Anterior cingulate cortex (tissue), 58 donors: ENCODE data around the gene CC2D1A.
"Not testable (repeated sequence)": the region's sequence is repeated elsewhere in the genome, so short reads cannot be mapped to it uniquely, and the experiment has no call there.

Source experiments
- DNase-seq, 58 donors: peaks; one replicate each; lab custom pipeline; 2025; lab: John Stamatoyannopoulos, UW

CC2D1A gene

DNA sequence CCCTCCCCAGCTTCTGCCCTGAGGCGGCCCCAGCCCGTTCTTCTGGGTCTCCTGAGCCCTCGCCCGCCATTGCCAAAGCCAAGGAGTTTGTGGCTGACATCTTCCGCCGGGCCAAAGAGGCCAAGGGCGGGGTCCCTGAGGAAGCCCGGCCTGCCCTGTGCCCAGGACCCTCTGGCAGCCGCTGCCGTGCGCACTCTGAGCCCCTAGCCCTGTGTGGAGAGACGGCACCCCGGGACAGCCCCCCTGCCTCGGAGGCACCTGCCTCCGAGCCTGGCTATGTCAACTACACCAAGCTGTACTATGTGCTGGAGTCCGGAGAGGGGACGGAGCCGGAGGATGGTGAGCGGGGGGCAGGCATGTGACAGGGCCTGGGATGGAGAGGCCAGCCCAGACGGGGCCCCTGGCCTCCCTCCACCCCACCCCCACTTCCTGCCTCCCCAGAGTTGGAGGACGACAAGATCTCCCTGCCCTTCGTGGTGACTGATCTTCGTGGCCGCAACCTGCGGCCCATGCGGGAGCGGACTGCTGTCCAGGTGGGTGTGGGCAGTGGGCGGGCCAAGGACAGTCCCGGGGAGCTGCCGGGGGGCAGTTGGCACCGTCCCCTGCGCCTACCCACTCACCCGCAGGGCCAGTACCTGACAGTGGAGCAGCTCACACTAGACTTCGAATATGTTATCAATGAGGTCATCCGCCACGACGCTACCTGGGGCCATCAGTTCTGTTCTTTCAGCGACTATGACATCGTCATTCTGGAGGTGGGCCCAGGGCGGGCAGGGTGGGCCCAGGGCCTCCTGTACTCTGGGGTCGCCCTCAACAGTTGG lies 53.4 kb downstream of the CC2D1A start:
- no peak for DNase-seq

DNA sequence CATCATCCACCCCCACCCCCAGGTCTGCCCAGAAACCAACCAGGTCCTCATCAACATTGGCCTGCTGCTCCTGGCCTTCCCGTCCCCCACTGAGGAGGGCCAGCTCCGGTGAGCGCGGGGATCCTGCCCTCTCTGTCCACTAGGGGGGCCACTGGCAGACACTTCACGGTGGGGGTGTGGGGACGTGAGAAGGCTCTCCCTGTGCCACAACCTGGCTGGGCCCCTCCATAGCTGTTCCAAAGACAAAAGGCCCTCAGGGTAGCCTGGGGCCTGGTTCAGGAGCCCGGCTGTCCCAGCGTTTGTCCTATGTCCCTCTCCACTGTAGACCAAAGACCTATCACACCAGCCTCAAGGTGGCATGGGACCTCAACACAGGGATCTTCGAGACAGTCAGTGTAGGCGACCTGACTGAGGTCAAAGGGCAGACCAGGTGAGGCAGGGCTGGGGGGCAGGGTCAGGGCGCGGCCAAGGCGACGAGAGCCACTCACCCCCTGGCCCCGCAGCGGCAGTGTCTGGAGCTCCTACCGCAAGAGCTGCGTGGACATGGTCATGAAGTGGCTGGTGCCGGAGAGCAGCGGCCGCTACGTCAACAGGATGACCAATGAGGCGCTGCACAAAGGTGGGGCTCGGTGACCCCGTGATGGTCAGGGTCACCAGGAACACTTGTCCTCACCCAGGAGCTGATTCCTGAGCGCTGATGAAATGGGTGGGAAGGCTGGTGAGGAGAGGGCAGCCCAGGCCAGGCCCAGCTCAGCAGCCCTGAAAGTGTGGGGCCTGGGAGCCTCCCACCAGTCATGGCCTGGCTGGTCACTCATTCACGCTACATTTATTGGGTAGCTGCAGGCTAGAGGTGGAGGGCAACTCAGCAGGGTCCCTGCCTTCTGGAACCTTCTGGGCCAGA lies 54.2 kb downstream of the CC2D1A start:
- DNase-seq = no peak

- DNase-seq = no peak
Observed at GRCh38 chr19:13960863-13961784, 55.1 kb downstream of the CC2D1A start.

DNA sequence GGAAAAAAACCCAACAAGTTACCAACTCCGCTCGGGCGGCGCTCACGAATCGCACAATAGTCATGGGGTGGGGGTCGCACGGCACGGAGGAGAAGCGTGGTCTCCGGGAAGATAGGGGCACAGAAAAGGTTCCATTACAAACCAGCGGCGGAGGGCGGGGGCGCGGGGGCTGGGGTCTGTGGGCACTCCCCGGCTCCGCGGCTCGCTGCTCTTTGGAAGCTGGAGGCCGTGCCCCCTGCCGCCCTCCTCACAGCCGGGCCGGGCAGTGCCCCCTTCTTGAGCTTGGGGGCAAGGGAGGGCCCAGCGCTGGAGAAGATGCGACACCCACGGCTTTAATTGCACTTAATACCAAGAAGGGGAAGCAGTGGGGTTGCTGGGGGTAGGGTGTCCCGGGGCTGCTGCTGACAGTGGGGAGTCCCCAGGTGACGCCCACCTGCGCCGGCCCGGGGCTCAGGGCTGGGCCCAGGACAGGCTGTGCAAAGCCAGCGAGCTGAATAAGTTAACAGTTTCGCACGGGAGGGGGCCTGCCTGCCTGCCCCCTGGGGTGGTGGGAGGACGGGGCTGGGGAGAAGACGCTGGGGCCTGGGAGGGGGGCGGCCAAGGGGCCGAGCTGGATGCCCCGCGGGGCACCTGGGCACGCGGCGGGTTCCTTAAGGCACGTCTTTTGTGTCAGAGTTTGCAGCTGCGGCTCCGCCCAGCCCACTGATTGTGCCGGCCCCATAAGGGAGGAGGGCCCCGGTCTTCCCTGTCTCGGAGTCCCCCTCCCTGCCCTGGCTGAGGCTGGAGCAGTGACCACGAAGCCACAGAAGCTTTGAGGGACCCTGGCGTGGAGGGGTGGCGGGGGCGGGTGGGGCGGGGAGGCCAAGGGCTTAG lies 56.1 kb downstream of the CC2D1A start:
- no peak for DNase-seq

GRCh38 chr19:13962699-13963602 lies 57.0 kb downstream of the CC2D1A start:
- DNase-seq = no peak

DNA sequence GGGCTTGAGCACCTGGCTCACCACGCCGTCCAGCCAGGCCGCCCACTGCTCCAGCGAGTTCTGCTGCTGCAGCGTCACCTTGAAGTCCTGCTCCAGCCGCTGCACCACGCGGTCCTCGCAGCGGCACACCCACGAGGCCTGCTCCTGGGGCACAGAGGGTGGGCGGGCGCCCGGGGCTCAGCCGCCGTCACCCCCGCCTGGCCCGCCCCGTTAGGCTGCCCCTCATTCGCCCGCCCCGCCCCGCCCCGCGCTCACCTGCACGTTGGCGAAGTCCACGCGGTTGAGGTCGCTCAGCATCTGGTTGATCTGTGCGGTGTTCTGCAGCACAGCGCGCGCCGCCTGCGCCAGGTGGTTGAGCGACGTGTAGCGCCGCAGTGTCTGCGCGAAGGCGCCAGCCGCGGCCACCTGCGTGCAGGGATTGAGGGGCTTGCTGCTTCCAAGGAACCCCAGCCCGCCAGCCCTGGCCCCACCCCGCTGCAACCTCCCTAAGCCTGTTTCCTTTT lies 57.7 kb downstream of the CC2D1A start:
- no peak for DNase-seq

DNA sequence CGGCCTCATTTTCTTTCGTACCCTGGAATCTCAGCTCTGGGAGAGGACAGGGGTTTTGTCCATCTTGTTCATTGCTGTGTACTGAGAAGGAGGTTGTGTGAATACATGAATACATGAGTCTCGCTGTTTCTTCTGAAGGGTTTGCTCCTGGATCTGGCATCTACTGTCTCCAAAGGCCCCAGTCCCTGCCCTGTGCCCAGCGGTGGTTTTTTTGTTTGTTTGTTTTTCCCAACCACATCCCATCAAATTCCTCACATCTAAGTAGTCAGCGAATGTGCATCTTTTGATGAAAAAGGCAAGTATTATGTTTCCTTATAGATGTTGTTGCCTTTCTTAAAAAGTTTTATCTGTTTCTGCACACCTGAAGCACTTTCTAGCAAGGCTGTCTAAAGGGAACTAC lies 58.8 kb downstream of the CC2D1A start:
- no peak for DNase-seq

GRCh38 chr19:13965377-13965896 lies 59.4 kb downstream of the CC2D1A start:
- no peak for DNase-seq

DNA sequence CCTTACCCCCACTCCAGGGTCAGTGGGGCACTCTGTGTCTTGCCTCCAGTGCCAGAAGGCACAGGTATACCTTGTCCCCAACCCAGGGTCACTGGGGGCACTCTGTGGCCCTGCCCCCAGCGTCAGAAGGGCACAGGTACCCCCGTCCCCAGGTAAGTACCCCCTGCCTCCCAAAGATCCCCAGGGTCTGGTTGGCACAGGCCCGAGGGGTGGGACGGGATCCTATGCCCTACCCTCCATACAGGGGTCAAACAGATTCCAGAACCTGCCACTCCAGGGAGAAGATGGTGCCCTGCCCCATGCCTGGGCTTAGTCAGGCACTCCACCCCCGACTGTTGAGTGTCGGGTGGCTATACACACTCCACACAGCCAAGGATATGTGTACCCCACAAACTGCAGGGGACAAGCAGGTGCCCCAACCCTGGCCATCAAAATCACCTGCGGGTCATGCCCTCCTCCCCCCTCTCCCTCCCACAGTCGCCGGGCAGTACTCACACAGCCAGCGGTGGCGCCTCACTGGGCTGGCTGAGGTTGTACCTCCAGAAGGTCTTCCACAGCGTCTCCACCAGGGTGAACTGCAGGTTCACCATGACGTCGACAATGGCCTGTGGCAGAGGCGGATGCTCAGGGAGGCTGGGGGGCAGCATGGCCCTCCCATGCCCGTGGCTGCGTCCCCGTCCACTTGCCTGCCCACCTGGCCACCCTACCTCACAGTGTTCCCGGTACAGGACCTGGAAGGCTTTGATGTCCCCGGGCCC lies 60.1 kb downstream of the CC2D1A start:
- DNase-seq = no peak

DNA sequence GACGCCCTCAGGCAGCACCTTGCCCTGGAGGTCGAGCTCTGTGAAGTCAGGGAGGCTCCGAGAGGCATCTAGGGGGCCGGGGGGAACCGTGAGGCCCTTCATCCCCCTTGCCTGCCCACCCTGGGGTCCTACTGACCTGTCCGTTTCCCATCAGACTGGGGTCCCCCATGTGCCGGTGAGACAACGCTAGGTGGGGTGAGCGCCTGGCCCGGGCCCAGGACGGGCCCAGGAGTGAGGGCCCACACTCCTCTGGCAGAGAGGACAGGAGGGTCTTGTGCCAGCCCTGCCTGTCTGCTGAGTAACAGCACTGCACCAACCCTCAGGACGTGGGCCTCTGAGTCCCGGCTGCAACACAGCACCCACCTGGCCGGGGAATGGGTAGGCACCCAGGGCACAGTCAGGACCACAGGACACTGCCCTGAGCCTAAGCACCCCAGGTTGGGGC lies 60.7 kb downstream of the CC2D1A start:
- no peak for DNase-seq

GRCh38 chr19:13967206-13967605 lies 61.2 kb downstream of the CC2D1A start:
- DNase-seq = not testable (repeated sequence)

DNA sequence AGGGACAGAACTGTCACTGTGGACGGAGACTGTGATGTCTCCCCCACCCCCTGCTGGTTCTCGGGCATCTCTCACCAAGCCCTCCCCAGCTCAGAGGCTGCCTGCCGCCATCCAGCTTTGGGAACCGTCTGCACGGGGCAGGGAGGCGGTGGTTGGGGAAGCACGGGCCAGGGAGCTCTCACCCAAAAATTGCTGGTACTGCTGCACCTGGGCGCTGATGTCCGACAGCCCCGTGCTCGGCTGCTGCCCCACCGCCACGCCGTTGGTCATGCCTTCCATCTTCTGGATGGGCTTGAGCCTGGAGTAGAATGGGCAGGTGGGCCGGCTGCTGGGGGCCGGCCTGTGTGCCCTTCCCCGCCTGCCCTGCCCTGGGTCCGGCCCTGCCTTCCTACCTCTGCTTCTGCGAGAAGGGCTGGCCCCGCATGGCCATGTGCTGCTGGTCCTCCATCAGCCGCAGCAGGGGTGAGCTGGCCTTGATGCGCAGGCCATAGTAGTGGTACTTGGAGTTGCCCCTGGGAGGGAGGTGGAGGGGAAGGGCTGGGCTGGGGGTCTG lies 62.5 kb downstream of the CC2D1A start:
- no peak for DNase-seq

DNA sequence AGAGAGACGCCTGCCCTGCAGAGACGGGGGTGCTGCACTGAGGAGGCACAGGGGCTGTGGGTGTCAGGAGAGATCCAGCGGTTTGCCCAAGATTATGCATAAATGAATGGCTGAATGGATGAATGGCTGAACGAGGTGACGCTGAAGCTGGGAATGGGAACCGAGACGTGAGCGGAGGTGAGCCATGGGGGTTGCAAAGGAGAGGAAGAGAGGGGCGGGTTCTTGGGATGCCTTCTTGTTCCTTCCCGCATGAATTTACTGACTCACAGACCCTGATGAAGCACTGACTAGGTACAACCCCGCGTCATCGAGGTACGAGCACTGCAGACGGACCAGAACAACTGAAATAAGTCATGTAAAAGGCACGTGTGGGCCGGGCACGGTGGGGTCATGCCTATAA lies 63.0 kb downstream of the CC2D1A start:
- peak in 1 of 58 donors; percentile 7 for DNase-seq

DNA sequence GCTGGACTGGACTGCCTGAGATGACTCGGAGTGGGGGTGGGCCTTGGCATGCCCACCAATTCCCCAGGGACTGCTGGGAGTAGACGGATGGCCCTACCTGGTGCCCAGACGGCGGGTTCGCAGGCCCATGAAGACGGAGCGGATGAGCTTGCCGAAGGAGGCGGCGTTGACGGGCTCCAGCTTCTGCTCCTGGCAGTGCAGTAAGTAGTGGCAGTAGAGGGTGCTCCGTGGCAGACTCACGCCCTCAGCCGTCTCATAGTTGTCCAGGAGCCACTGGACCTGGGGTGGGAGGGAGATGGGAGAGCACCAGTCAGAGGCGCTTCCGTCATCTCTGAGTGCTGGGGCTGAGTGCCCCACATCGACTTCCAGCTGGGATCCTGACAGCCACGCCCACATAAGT lies 63.9 kb downstream of the CC2D1A start:
- peak in 6 of 58 donors; percentile 9 to 45 (median 21) for DNase-seq

DNA sequence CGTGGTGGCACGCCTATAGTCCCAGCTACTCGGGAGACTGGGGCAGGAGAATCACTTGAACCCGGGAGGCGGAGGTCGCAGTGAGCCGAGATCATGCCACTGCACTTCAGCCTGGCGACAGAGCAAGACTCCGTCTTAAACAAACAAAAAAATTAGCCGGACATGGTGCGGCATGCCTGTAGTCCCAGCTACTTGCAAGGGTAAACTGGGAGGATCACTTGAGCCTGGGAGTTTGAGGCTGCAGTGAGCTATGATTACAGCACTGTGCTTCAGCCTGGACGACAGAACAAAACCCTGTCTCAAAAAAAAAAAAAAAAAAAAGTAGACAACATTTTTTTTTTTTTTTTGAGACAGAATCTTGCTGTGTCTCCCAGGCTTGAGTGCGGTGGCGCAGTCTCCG lies 65.9 kb downstream of the CC2D1A start:
- not testable (repeated sequence) for DNase-seq

DNA sequence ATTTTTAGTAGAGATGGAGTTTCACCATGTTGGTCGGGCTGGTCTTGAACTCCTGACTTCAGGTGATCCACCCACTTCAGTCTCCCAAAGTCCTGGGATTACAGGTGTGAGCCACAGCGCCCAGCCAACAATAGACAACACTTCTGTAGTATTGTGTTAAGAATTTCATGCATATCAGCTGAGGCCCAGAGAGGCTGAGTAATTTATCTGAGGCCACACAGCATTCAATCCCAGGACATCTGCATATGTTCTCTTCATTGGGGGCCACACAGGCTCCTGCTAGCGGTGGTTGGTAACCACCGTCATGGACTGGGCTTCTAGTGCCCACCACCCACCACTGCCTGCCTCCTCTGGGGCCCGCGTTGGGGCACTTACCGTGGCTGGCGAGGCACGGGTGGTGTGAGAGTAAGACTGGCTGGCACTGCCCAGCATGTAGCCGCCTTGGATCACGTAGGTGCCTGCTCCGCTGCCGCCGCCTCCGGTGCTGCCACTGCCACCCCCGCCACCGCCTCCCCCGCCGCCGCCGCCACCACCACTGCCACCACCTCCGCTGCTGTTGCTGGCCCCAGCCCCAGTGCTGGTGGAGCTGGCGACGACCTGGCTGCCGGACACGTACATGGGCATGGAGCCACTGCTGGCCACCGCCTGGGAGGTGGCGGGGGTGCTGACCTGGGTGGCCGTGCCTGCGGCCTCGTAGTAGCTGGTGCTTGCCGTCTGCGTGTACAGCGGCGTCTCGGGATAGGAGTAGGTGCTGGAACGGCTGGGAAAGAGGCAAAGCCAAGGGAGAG lies 66.6 kb downstream of the CC2D1A start:
- no peak for DNase-seq
